Activated CD4-positive, alpha-beta memory T cell treated with anti-CD3 and anti-CD28 coated beads for 36 hours (primary cell): ENCODE measurements around the gene TNIK. TPM values are rescaled to one million over a fixed set of nuclear protein-coding genes. Genes with fewer than 3 reads are reported as not detected.

Experiments
- CTCF ChIA-PET: fragments of 350-600 bp; sonication (Branson Sonifier 250); formaldehyde crosslinking; loops from one replicate; lab custom pipeline; 2021; ENCODE audit warnings: antibody characterized with exemption, inconsistent platforms; lab: Charles Lee
- POLR2A ChIA-PET: fragments of 350-600 bp; sonication (Branson Sonifier 250); formaldehyde crosslinking; loops from one replicate; lab custom pipeline; 2021; ENCODE audit warnings: antibody characterized with exemption; lab: Charles Lee
- DNase-seq: peaks from one replicate; pipeline ENCODE4 v3.0.0-alpha.2; 2020
- H3K27ac Mint-ChIP-seq: one replicate; pipeline ENCODE4 v1.8.0; 2021; ENCODE audit warnings: mixed read lengths
- H3K27me3 Mint-ChIP-seq: one replicate; pipeline ENCODE4 v1.8.0; 2021; ENCODE audit warnings: mixed read lengths
- H3K36me3 Mint-ChIP-seq: one replicate; pipeline ENCODE4 v1.8.0; 2021; ENCODE audit warnings: mixed read lengths
- H3K4me1 Mint-ChIP-seq: one replicate; pipeline ENCODE4 v1.8.0; 2021; ENCODE audit warnings: low read depth, mixed read lengths
- H3K4me3 Mint-ChIP-seq: one replicate; pipeline ENCODE4 v1.8.0; 2021; ENCODE audit warnings: mild to moderate bottlenecking, mixed read lengths
- H3K9me3 Mint-ChIP-seq: one replicate; pipeline ENCODE4 v1.8.0; 2021; ENCODE audit warnings: mixed read lengths
- intact Hi-C: fragments of 100-400 bp; cut with micrococcal nuclease; formaldehyde crosslinking; loops from one replicate; pipeline ENCODE4 v1.15.1; 2023
- total RNA-seq, 2 experiments: library from RNA; stranded (reverse); gene quantifications; one replicate each; pipeline ENCODE4 v1.2.3, GENCODE V29; 2021

TNIK gene
- total RNA-seq, 2 experiments from 2014 or later, result 22.4 to 27.1 TPM

- H3K27ac Mint-ChIP-seq, result no peak overlapping the region
Observed at GRCh38 chr3:171116365-171116764, 343.8 kb downstream of the TNIK start.

GRCh38 chr3:171115667-171116066 is 344.5 kb downstream of the TNIK start:
- Mint-ChIP-seq H3K27ac (no peak overlapping the region), H3K27me3 (no peaks in the 10 kb centered on the region), H3K36me3 (peaks cover 38% of the 10 kb centered on the region), H3K4me1 (peaks cover 3% of the 10 kb centered on the region), H3K4me3 (no peak overlapping the region), H3K9me3 (peaks cover 5% of the 10 kb centered on the region)
- DNase-seq, result no peak
- ChIA-PET POLR2A (no interaction called here), CTCF (no interaction called here)
- intact Hi-C loops, result no loop called here

More at GRCh38 chr3:171116365-171116764, 343.8 kb downstream of the TNIK start:
- CTCF ChIA-PET, result no interaction called here
- Mint-ChIP-seq H3K36me3 (peaks cover 43% of the 10 kb centered on the region), H3K4me1 (peaks cover 3% of the 10 kb centered on the region), H3K27me3 (no peaks in the 10 kb centered on the region), H3K4me3 (no peak overlapping the region), H3K9me3 (peaks cover 5% of the 10 kb centered on the region)
- intact Hi-C loops, result no loop called here
- POLR2A ChIA-PET, result no interaction called here
- DNase-seq, result no peak

- no peak for DNase-seq
- H3K27ac Mint-ChIP-seq, result no peak overlapping the region
- H3K4me3 Mint-ChIP-seq, result no peak overlapping the region
- H3K36me3 Mint-ChIP-seq, result peaks cover 32% of the 10 kb centered on the region
- no peaks in the 10 kb centered on the region for H3K27me3 Mint-ChIP-seq
- intact Hi-C loops, result no loop called here
- H3K4me1 Mint-ChIP-seq, result peaks cover 3% of the 10 kb centered on the region
- H3K9me3 Mint-ChIP-seq, result no peaks in the 10 kb centered on the region
- POLR2A ChIA-PET, result no interaction called here
- CTCF ChIA-PET, result interaction anchor here (0.6 to 1.4 kb wide), 3 partner anchors 8 to 516 kb away, joined by 3 to 4 read pairs (median 4); no protein-coding TSS in a partner anchor
Observed at GRCh38 chr3:171113716-171114115, 346.5 kb downstream of the TNIK start.

GRCh38 chr3:171110715-171111114 is 349.5 kb downstream of the TNIK start:
- no peak overlapping the region for H3K27ac Mint-ChIP-seq
- no peaks in the 10 kb centered on the region for H3K4me1 Mint-ChIP-seq
- H3K9me3 Mint-ChIP-seq, result no peaks in the 10 kb centered on the region
- H3K4me3 Mint-ChIP-seq, result no peak overlapping the region
- intact Hi-C loops, result no loop called here
- H3K36me3 Mint-ChIP-seq, result peaks cover 35% of the 10 kb centered on the region
- ChIA-PET POLR2A (no interaction called here), CTCF (no interaction called here)
- no peaks in the 10 kb centered on the region for H3K27me3 Mint-ChIP-seq
- DNase-seq, result no peak

- Mint-ChIP-seq H3K4me3 (no peak overlapping the region), H3K27ac (no peak overlapping the region), H3K4me1 (no peaks in the 10 kb centered on the region), H3K36me3 (peaks cover 34% of the 10 kb centered on the region), H3K9me3 (no peaks in the 10 kb centered on the region), H3K27me3 (no peaks in the 10 kb centered on the region)
- intact Hi-C loops, result no loop called here
- ChIA-PET CTCF (no interaction called here), POLR2A (no interaction called here)
- DNase-seq, result no peak
Observed at GRCh38 chr3:171108066-171108465, 352.1 kb downstream of the TNIK start.

GRCh38 chr3:171103185-171103584 is 357.0 kb downstream of the TNIK start:
- Mint-ChIP-seq H3K27ac (no peak overlapping the region), H3K9me3 (no peaks in the 10 kb centered on the region), H3K4me3 (no peak overlapping the region), H3K27me3 (no peaks in the 10 kb centered on the region), H3K4me1 (no peaks in the 10 kb centered on the region), H3K36me3 (peaks cover 38% of the 10 kb centered on the region)
- ChIA-PET POLR2A (no interaction called here), CTCF (no interaction called here)
- intact Hi-C loops, result no loop called here
- DNase-seq, result no peak

GRCh38 chr3:171101982-171102641 is 358.1 kb downstream of the TNIK start:
- H3K4me1 Mint-ChIP-seq, result no peaks in the 10 kb centered on the region
- DNase-seq, result no peak
- peaks cover 38% of the 10 kb centered on the region for H3K36me3 Mint-ChIP-seq
- intact Hi-C loops, result no loop called here
- CTCF ChIA-PET, result interaction anchor here (0.6 kb wide), 1 partner anchor 1034 kb away, joined by 3 read pairs; no protein-coding TSS in a partner anchor
- no peak overlapping the region for H3K27ac Mint-ChIP-seq
- POLR2A ChIA-PET, result no interaction called here
- H3K27me3 Mint-ChIP-seq, result no peaks in the 10 kb centered on the region
- no peaks in the 10 kb centered on the region for H3K9me3 Mint-ChIP-seq
- H3K4me3 Mint-ChIP-seq, result no peak overlapping the region

GRCh38 chr3:171099911-171100310 is 360.3 kb downstream of the TNIK start:
- no peak overlapping the region for H3K4me3 Mint-ChIP-seq
- no peak for DNase-seq
- intact Hi-C loops, result no loop called here
- ChIA-PET POLR2A (no interaction called here), CTCF (no interaction called here)
- H3K4me1 Mint-ChIP-seq, result no peaks in the 10 kb centered on the region
- H3K27ac Mint-ChIP-seq, result no peak overlapping the region
- H3K36me3 Mint-ChIP-seq, result peaks cover 28% of the 10 kb centered on the region
- no peaks in the 10 kb centered on the region for H3K9me3 Mint-ChIP-seq
- no peaks in the 10 kb centered on the region for H3K27me3 Mint-ChIP-seq

GRCh38 chr3:171095063-171095462 is 365.1 kb downstream of the TNIK start:
- POLR2A ChIA-PET, result no interaction called here
- intact Hi-C loops, result no loop called here
- peaks cover 31% of the 10 kb centered on the region for H3K36me3 Mint-ChIP-seq
- no peak overlapping the region for H3K4me3 Mint-ChIP-seq
- H3K9me3 Mint-ChIP-seq, result no peaks in the 10 kb centered on the region
- H3K4me1 Mint-ChIP-seq, result no peaks in the 10 kb centered on the region
- H3K27me3 Mint-ChIP-seq, result no peaks in the 10 kb centered on the region
- CTCF ChIA-PET, result no interaction called here
- DNase-seq, result no peak
- no peak overlapping the region for H3K27ac Mint-ChIP-seq

GRCh38 chr3:171094411-171094810 is 365.8 kb downstream of the TNIK start:
- ChIA-PET POLR2A (no interaction called here), CTCF (no interaction called here)
- Mint-ChIP-seq H3K9me3 (no peaks in the 10 kb centered on the region), H3K27me3 (no peaks in the 10 kb centered on the region), H3K36me3 (peaks cover 27% of the 10 kb centered on the region), H3K27ac (no peak overlapping the region), H3K4me3 (no peak overlapping the region), H3K4me1 (no peaks in the 10 kb centered on the region)
- intact Hi-C loops, result no loop called here
- DNase-seq, result no peak

- Mint-ChIP-seq H3K4me1 (no peaks in the 10 kb centered on the region), H3K9me3 (no peaks in the 10 kb centered on the region), H3K36me3 (peaks cover 21% of the 10 kb centered on the region), H3K27me3 (no peaks in the 10 kb centered on the region), H3K4me3 (no peak overlapping the region), H3K27ac (no peak overlapping the region)
- no peak for DNase-seq
- POLR2A ChIA-PET, result no interaction called here
- CTCF ChIA-PET, result no interaction called here
- intact Hi-C loops, result no loop called here
Observed at GRCh38 chr3:171093462-171093861, 366.7 kb downstream of the TNIK start.

- Mint-ChIP-seq H3K4me3 (no peak overlapping the region), H3K4me1 (no peaks in the 10 kb centered on the region), H3K9me3 (no peaks in the 10 kb centered on the region), H3K36me3 (peaks cover 19% of the 10 kb centered on the region), H3K27me3 (no peaks in the 10 kb centered on the region), H3K27ac (no peak overlapping the region)
- DNase-seq, result no peak
- intact Hi-C loops, result no loop called here
- ChIA-PET CTCF (no interaction called here), POLR2A (no interaction called here)
Observed at GRCh38 chr3:171092467-171092911, 367.7 kb downstream of the TNIK start.

- Mint-ChIP-seq H3K27me3 (no peaks in the 10 kb centered on the region), H3K27ac (no peak overlapping the region), H3K9me3 (no peaks in the 10 kb centered on the region), H3K4me1 (no peaks in the 10 kb centered on the region), H3K36me3 (peaks cover 22% of the 10 kb centered on the region), H3K4me3 (no peak overlapping the region)
- DNase-seq, result no peak
- intact Hi-C loops, result no loop called here
- ChIA-PET CTCF (interaction anchor here (0.8 kb wide), 1 partner anchor 11 kb away, joined by 3 read pairs; no protein-coding TSS in a partner anchor), POLR2A (no interaction called here)
Observed at GRCh38 chr3:171090321-171090720, 369.9 kb downstream of the TNIK start.
